Body of pancreas (tissue), 4 donors: ENCODE measurements around the gene FGF1. TPM values are rescaled to one million over a fixed set of nuclear protein-coding genes. Genes with fewer than 3 reads are reported as not detected.
A peak's percentile ranks its signal among the peaks of the same experiment; 100 is the strongest.

Source experiments
- ATAC-seq: fragments of 150-250 bp; one replicate; pipeline ENCODE4 v1.9.1; 2016
- DNase-seq, 4 donors: peaks; one replicate each; pipeline ENCODE4 v3.0.0-alpha.2; 2019
- H3K27ac ChIP-seq, 4 donors: fragments of 200-600 bp; sonication (generic); 1 replicate in 3 of 4; 2 replicates in 1 of 4; pipeline versions ENCODE4 v1.5.1 to v1.6.1; 2016 to 2019; ENCODE audit warnings: mild to moderate bottlenecking in 1 of 4, mixed read lengths in 1 of 4, moderate library complexity in 1 of 4
- H3K27me3 ChIP-seq, 2 donors: fragments of 200-600 bp; sonication (generic); one replicate each; pipeline ENCODE4 v1.6.0; 2016; ENCODE audit warnings: mild to moderate bottlenecking in 1 of 2
- H3K36me3 ChIP-seq, 2 donors: fragments of 200-600 bp; sonication (generic); replicated peaks in 1 of 2; 2 replicates each; pipeline ENCODE4 v1.5.1; 2016; ENCODE audit warnings: low read depth in 2 of 2; ENCODE audit not compliant: insufficient read depth in 1 of 2
- H3K4me1 ChIP-seq: fragments of 200-600 bp; sonication (generic); one replicate; pipeline ENCODE4 v1.6.0; 2016
- H3K4me3 ChIP-seq, 2 donors: fragments of 200-600 bp; sonication (generic); 1 replicate in 1 of 2; 2 replicates in 1 of 2; pipeline ENCODE4 v1.5.1; 2016 to 2019
- H3K9me3 ChIP-seq, 3 donors: fragments of 200-600 bp; sonication (generic); 1 replicate in 2 of 3; 2 replicates in 1 of 3; pipeline ENCODE4 v1.5.1; 2016
- POLR2A ChIP-seq, 3 donors: fragments of 450-650 bp; IDR thresholded peaks; one replicate each; pipeline ENCODE4 v1.6.1; 2016; ENCODE audit warnings: antibody characterized with exemption in 3 of 3, mild to moderate bottlenecking in 2 of 3
- WGBS, 2 donors: methylation state at CpG; one replicate each; pipeline ENCODE4 v1.1.5; 2017; 5-methylcytosine and 5-hydroxymethylcytosine counted together
- intact Hi-C: fragments of 100-400 bp; cut with DNase I; formaldehyde crosslinking; loops from one replicate; pipeline ENCODE4 v1.15.1; 2023
- total RNA-seq, 2 donors: library from RNA; depleted of rRNA; stranded (reverse); fragments of >200 nt; gene quantifications; one replicate each; pipeline ENCODE4 v1.1.0, GENCODE V29; 2016
- TF ChIP-seq, protein P1 (sequence below), 7 experiments: fragments of 450-650 bp in 4 of 7; fragments of 200-600 bp in 3 of 7; sonication (generic) in 3 of 7; IDR thresholded peaks; one replicate each; pipeline ENCODE4 v1.5.1; 2016 to 2019; ENCODE audit warnings: antibody characterized with exemption in 7 of 7

FGF1 gene
- total RNA-seq, 2 donors from 2014 or later = 0.78 TPM; not detected in 1

DNA sequence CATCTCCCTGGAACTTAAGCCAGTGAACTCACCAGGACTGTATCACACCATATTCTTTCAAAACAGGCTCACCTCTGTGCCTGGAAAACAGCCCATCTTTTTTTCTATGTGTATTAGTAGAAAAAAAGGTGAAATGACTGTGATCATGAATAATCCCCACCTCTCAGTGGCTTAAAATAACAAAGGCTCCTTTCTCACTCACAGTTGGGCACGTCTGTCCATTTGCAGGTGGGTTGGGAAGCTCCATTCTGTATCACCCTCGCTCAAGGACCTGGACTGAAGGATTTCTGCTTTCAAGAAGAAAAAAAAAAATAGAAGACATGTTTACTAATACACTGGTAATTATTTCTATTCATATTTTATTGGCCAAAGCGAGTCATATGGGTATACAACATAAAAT lies 17.3 kb upstream of the FGF1 start:
- TF ChIP-seq POLR2A (IDR thresholded peaks at IDR 0.05) = no peak
- TF ChIP-seq, protein P1, sequence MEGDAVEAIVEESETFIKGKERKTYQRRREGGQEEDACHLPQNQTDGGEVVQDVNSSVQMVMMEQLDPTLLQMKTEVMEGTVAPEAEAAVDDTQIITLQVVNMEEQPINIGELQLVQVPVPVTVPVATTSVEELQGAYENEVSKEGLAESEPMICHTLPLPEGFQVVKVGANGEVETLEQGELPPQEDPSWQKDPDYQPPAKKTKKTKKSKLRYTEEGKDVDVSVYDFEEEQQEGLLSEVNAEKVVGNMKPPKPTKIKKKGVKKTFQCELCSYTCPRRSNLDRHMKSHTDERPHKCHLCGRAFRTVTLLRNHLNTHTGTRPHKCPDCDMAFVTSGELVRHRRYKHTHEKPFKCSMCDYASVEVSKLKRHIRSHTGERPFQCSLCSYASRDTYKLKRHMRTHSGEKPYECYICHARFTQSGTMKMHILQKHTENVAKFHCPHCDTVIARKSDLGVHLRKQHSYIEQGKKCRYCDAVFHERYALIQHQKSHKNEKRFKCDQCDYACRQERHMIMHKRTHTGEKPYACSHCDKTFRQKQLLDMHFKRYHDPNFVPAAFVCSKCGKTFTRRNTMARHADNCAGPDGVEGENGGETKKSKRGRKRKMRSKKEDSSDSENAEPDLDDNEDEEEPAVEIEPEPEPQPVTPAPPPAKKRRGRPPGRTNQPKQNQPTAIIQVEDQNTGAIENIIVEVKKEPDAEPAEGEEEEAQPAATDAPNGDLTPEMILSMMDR (IDR thresholded peaks at IDR 0.05) = no peak
- intact Hi-C loops = no loop called here
- Histone ChIP-seq H3K9me3 (no peaks in the 10 kb centered on the region), H3K4me3 (no peak overlapping the region), H3K27ac (no peak overlapping the region), H3K27me3 (no peaks in the 10 kb centered on the region), H3K36me3 (no peaks in the 10 kb centered on the region), H3K4me1 (peaks cover 9% of the 10 kb centered on the region)
- DNase-seq = no peak
- no peak for ATAC-seq
- WGBS, 2 donors = 69% methylated on average over 3 of the region's 3 CpGs

DNA sequence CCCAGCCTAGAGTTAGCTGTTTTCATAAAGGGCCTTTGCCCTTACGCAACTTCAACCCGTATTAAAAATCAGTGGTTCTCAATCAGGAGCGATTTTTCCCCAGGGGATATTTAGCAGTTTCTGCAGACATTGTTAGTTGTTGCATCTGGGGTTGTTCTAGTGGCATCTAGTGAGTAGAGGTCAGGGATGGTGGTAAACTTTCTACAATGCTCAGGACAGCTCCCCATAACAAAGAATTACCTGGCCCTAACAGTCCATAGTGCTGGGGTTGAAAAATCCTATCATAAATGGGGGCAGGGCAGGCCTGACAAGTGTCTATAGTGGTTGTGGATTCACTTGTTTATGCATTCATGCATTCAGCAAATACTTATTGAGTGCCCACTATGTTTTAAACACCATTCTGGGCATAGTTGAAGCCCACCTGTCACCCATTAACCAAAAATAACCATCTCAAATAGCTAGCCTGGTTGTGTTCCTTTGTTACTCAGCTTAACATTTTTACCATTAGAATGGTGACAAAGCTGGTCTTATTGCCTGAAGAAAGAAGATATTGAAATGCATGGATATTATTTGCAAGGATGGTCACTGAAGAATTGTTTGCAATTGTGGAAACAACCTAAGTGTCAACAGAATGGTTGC lies 15.9 kb upstream of the FGF1 start:
- DNase-seq = no peak
- H3K4me1 ChIP-seq = peaks cover 14% of the 10 kb centered on the region
- no peaks in the 10 kb centered on the region for H3K9me3 ChIP-seq
- no peaks in the 10 kb centered on the region for H3K36me3 ChIP-seq
- no peak overlapping the region for H3K27ac ChIP-seq
- no peak overlapping the region for H3K4me3 ChIP-seq
- 68 to 70% methylated on average over 3 of the region's 3 CpGs for WGBS, 2 donors
- TF ChIP-seq, protein P1 (IDR thresholded peaks at IDR 0.05) = no peak
- TF ChIP-seq POLR2A (IDR thresholded peaks at IDR 0.05) = no peak
- no peaks in the 10 kb centered on the region for H3K27me3 ChIP-seq
- ATAC-seq = no peak
- intact Hi-C loops = no loop called here

DNA sequence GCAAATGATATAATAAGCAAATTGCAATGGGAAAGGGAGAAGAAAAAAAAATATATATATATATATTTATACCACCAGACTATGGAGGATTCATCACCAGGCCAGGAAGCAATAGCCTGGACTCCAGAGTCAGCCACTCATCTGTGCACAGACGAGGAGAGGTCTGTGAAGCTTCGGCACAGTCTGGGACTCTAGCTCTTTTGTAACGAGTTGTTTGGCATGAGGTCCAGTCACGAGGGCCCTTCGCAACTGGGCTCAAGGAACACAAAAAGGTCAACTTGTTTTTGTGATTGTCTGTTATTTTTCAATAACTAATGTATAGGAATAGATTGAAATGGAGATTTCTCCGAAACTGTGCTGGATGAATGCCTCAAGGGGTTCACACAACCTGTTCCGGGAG lies 14.7 kb upstream of the FGF1 start:
- DNase-seq = no peak
- TF ChIP-seq POLR2A (IDR thresholded peaks at IDR 0.05) = no peak
- TF ChIP-seq, protein P1 (IDR thresholded peaks at IDR 0.05) = no peak
- no peak overlapping the region for H3K4me3 ChIP-seq
- H3K27ac ChIP-seq = no peak overlapping the region
- intact Hi-C loops = no loop called here
- ATAC-seq = no peak
- H3K4me1 ChIP-seq = peaks cover 14% of the 10 kb centered on the region
- H3K9me3 ChIP-seq = no peaks in the 10 kb centered on the region
- H3K36me3 ChIP-seq = no peaks in the 10 kb centered on the region
- H3K27me3 ChIP-seq = no peaks in the 10 kb centered on the region
- WGBS, 2 donors = 77 to 81% methylated on average over 7 of the region's 7 CpGs

DNA sequence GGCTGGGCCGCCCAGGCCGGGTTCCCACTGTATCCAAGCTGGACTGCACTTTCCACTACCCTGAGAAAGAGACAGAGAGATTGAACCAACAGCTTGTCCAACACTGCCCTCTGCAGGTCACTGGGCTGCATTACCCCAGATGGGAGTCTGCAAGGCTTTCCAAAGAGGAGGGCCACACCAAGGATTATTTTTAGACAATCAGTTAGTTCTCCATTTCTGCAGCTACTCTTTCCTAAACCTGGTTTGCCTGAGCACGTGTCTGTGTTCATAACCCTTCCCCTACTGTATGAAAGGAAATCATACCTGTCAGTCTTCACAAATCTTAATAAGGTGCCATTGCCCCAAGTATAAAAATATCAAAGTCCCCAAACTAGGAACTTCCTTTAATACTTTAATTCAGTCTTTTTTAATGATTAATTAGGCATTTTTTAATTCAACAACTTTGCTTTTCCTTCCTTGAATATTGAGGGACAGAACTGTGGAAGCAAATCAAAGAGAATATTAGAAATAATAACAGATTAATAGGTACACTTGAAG lies 13.4 kb upstream of the FGF1 start:
- 4 to 8% methylated on average over 3 of the region's 3 CpGs for WGBS, 2 donors
- no peak overlapping the region for H3K4me3 ChIP-seq
- H3K27me3 ChIP-seq = no peaks in the 10 kb centered on the region
- peak; percentile 91 for ATAC-seq
- H3K36me3 ChIP-seq = no peaks in the 10 kb centered on the region
- TF ChIP-seq, protein P1 (IDR thresholded peaks at IDR 0.05) = peak; percentile 80 to 97 (median 92)
- TF ChIP-seq POLR2A (IDR thresholded peaks at IDR 0.05) = no peak
- H3K9me3 ChIP-seq = no peaks in the 10 kb centered on the region
- no peak overlapping the region for H3K27ac ChIP-seq
- peak; percentile 85 to 87 (median 86) for DNase-seq
- H3K4me1 ChIP-seq = peaks cover 14% of the 10 kb centered on the region
- intact Hi-C loops = loop anchor here (5.0 kb wide), 2 partner anchors 47 to 87 kb away; no protein-coding TSS in a partner anchor
